Ishikawa (cell line): ENCODE results near the gene DRC7.

Experiments used
- CEBPB ChIP-seq: IDR thresholded peaks from 2 replicates; pipeline ENCODE4 v1.6.1; 2012
- CREB1 ChIP-seq: IDR thresholded peaks from 2 replicates; pipeline ENCODE4 v1.6.1; 2012; ENCODE audit warnings: low read depth
- EP300 ChIP-seq: IDR thresholded peaks from 2 replicates; pipeline ENCODE4 v1.6.1; 2012; ENCODE audit warnings: borderline replicate concordance
- FOXM1 ChIP-seq: IDR thresholded peaks from 2 replicates; pipeline ENCODE4 v1.6.1; 2012; ENCODE audit warnings: low read depth, borderline replicate concordance
- MAX ChIP-seq: IDR thresholded peaks from 2 replicates; pipeline ENCODE4 v1.6.1; 2012
- NFIC ChIP-seq: IDR thresholded peaks from 2 replicates; pipeline ENCODE4 v1.6.1; 2012
- RAD21 ChIP-seq: IDR thresholded peaks from 2 replicates; pipeline ENCODE4 v1.6.1; 2012; ENCODE audit warnings: low read depth
- REST ChIP-seq: IDR thresholded peaks from 2 replicates; pipeline ENCODE4 v1.6.1; 2012; ENCODE audit warnings: low read depth, mild to moderate bottlenecking
- TAF1 ChIP-seq: IDR thresholded peaks from 2 replicates; pipeline ENCODE4 v1.6.1; 2012; ENCODE audit warnings: low read depth, mild to moderate bottlenecking
- TCF12 ChIP-seq: IDR thresholded peaks from 2 replicates; pipeline ENCODE4 v1.6.1; 2012; ENCODE audit warnings: low read depth
- TEAD4 ChIP-seq: IDR thresholded peaks from 2 replicates; pipeline ENCODE4 v1.6.1; 2012
- USF1 ChIP-seq: IDR thresholded peaks from 2 replicates; pipeline ENCODE4 v1.6.1; 2012
- YY1 ChIP-seq: IDR thresholded peaks from 2 replicates; pipeline ENCODE4 v1.6.1; 2012; ENCODE audit warnings: low read depth
- ZBTB7A ChIP-seq: IDR thresholded peaks from 2 replicates; pipeline ENCODE4 v1.6.1; 2012; ENCODE audit warnings: low read depth

The DRC7 gene

GRCh38 chr16:57694725-57695679, at the start of gene DRC7:
Gene DRC7 (plus strand): TSS chr16:57694806. CDS start chr16:57697950, 3,144 bp downstream.
- TF ChIP-seq RAD21 (no peak), CEBPB (no peak), YY1 (0 out of 2 replicates have a peak, but pooled peaks have one; percentile 19)

- no peak for TF ChIP-seq CREB1
- no peak for TF ChIP-seq ZBTB7A
- TF ChIP-seq RAD21: no peak
- TF ChIP-seq USF1: no peak
Observed at GRCh38 chr16:57645169-57645568, 49.4 kb upstream of the DRC7 start.

GRCh38 chr16:57645691-57646387, 48.8 kb upstream of the DRC7 start:
- TF ChIP-seq TEAD4 (no peak), NFIC (no peak), USF1 (no peak), YY1 (no peak), TCF12 (no peak), CREB1 (no peak), REST (no peak), ZBTB7A (no peak), MAX (no peak), FOXM1 (no peak), RAD21 (no peak)

- no peak for TF ChIP-seq NFIC
- no peak for TF ChIP-seq TEAD4
- no peak for TF ChIP-seq ZBTB7A
- TF ChIP-seq FOXM1: no peak
- TF ChIP-seq MAX: no peak
- no peak for TF ChIP-seq YY1
Observed at GRCh38 chr16:57646388-57647039, 48.1 kb upstream of the DRC7 start.

GRCh38 chr16:57647136-57647875, 47.3 kb upstream of the DRC7 start:
- TF ChIP-seq TCF12 (no peak), CREB1 (no peak), TAF1 (no peak), ZBTB7A (no peak), EP300 (no peak), USF1 (no peak), YY1 (no peak), MAX (no peak)

- TF ChIP-seq CEBPB: no peak
Observed at GRCh38 chr16:57648125-57648524, 46.5 kb upstream of the DRC7 start.
